HG02571 (cell line): ENCODE measurements around the gene RNF224.

Source experiments
- ATAC-seq: cut with Tn5 transposase; IDR thresholded peaks from one replicate; pipeline ENCODE4 v1.9.1; 2021; ENCODE audit warnings: mild to moderate bottlenecking, moderate library complexity; ENCODE audit not compliant: unreplicated experiment

The RNF224 gene

DNA sequence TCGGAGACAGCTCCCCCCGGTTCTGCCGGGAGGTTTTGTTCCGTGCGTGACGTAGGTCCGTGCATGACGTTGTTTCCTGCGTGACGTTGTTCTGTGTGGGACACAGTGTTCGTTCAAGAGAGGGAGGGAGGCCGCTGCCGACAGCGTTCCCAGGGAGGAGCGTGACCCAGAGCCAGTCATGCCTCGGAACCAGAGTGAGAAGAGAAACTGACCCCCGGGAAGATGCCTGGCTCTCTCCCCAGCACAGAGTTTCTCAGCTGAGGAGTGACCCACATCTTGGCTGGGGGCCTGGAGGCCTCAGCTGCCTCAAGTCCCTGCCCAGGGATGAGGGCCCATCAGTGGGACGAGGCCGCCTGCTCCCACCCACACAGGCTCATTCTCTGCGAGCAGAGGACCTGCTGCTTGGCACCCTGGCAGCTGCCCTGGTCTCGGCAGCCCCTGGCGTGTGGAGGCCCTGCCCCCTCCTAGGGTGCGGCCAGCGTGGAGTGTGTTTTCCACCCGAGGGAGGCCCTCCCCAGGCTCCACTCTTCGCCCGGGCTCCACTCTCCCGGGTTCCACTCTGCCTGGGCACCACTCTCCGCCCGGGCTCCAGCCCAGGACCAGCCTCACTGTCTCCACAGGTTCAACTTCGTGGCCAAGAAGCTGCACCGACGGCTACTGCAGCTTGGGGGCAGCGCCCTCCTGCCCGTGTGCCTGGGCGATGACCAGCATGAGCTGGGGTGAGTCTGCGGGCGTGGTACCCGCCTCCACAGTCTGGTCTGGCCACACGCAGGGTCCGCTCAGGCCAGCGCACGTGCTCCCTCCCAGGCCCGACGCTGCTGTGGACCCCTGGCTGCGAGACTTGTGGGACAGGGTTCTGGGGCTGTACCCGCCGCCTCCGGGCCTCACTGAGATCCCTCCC is 13.9 kb upstream of the RNF224 start:
- ATAC-seq, result no peak

DNA sequence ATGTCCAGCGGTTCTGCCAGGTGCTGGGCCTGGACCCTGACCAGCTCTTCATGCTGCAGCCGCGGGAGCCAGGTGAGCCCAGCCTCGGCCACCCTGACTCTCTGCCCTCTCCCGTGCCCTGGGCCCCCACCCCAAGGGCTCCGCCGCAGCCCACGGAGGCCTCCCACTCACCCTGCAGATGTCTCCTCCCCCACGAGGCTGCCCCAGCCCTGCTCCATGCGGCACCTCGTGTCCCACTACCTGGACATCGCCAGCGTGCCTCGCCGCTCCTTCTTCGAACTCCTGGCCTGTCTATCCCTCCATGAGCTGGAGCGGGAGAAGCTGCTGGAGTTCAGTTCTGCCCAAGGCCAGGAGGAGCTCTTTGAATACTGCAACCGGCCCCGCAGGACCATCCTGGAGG is 12.7 kb upstream of the RNF224 start:
- ATAC-seq, result no peak

DNA sequence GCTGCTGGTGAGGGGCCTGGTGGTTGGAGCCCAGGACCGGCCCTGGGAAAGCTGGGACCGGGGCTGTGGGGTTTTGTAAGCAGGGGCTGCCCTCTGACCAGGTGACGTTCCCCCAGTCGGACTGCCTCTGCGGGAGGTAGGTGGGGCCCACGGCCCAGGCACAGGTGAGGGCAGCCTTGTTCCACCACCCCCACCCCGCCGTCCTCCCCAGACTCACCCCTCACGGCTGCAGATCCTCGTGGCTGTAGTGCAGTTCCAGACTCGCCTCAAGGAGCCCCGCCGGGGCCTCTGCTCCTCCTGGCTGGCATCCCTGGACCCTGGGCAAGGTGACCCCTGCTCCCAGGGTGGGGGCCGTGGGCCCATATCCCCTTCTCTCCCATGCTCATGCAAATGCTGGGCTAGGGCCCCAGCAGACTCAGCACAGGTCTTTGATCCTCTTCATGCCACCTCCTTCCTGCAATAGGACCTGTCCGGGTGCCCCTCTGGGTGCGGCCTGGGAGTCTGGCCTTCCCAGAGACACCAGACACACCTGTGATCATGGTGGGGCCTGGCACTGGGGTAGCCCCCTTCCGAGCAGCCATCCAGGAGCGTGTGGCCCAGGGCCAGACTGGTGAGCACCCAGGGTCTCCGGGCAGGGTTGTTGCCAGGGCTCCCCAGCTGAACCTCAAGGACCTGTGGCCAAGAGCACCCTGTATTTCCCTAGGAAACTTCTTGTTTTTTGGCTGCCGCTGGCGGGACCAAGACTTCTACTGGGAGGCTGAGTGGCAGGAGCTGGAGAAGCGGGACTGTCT is 11.9 kb upstream of the RNF224 start:
- ATAC-seq, result no peak

DNA sequence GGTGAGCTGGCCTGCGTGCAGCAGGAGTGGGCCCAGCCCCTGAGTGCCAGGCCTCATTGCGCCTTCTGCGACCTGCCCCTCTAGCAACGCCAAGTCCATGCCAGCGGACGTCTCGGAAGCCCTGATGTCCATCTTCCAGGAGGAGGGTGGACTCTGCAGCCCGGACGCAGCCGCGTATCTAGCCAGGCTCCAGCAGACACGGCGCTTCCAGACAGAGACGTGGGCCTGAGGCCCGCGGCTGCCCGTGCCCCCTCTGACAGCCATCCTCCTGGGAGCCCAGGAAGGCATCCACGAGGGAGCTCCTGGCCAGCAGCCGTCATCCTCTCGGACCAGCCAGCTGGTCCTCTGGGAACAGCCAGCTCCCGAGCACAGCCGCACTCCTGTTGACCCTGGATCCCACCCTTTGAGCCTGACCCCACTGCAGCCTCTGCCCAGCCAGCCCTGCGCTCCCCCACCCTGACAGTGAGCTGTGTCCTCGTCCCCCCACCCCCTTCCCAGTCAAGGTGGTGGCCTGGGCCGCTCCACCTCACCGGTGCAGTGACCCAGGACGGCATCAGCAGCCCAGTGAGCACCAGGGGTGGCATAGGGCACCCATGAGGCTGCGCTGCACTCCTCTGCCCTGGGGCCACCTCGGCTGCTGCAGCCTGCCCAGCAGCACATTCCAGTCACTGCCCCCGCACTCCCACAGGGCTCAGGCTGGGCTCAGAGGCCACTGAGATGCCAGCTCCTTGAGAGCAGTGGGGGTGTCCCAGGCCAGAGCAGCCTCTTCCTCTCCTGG is 10.9 kb upstream of the RNF224 start:
- no peak for ATAC-seq

DNA sequence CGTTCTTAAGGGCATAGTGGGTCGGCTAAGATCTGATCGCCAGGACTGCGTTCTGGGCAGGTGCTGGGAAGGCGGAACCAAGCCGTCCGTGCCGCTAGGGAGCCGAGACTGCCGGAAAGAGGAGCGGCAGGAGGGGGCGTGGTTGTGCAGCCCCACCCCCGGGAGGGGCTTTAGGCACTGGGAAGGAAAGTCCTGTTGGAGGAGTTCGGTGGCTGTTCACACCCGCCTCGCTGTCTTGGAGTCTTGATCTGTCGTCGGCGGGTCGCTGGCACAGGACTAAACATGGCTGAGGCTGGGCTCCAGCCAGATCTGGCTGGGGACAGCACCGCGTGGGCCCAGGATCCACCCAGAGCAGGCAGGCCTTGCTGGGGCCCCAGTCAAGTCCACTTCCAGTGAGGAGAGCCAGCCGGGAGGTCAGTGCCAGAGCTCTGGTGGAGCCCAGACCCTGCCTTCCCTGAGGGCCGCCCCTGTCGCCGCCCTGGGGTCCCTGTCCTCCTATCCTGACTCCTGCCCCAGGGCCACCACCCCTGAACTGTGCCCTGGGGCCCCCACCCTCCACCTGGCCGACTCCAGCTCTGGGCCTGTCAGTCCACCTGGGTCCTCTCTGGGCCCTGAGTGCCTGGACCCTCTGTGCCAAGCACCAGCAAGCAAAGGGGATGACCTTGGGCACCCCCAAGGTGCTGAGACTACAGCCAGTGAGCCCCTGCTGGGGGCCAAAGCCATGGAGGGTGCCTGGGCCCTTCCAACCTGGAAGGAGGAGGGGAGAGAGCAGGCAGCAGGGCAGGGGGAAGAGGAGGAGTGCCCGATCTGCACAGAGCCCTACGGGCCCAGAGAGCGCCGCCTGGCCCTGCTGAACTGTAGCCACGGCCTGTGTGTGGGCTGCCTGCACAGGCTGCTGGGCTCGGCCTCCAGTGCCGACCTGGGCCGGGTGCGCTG is 9.8 kb upstream of the RNF224 start:
- ATAC-seq, result no peak

DNA sequence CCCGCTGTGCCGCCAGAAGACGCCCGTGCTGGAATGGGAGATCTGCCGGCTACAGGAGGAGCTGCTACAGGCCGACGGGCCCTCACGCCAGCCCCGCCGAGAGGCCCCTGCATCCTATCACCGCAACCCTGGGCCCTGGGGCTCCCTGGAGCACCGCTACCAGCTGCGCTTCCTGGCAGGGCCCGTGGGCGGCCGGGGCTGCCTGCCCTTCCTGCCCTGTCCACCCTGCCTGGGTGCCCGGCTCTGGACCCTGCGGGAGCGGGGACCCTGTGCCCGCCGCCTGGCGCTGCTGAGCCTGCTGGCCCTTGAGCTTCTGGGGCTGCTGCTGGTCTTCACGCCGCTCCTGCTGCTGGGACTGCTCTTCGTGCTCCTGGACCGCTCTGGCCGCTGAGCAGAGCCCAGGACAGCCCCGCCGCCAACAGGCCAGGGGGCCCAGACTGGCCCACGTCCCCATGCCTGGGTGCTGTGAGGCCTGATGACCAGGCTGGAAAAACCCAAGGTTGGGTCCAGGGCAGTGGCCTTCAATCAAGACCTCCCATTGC is 9.0 kb upstream of the RNF224 start:
- ATAC-seq, result no peak

DNA sequence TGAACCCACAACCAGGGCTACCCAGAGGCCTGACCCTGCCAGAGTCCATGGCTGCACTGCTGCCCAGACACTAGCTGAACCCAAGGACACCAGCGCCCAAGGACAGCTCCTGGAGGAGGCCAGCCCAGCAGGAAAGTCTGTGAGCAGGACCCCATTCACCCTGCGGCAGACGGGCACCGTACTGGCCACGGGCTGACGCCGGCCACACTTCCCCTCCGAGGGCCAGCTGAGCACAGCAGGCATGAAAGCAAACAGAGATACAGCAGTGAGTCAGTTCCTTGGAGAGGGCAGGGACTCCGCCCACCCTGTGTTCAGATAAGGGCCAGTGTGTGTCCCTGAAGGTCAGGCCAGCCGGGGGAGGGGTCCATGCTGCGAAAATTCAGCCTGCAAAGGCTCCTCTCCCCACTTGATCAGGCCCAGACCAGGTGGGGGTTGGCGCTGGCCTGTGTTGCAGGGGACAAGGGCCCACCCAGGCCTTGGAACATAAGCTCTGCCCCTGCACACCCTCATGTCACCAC is 8.5 kb upstream of the RNF224 start:
- ATAC-seq, result no peak

DNA sequence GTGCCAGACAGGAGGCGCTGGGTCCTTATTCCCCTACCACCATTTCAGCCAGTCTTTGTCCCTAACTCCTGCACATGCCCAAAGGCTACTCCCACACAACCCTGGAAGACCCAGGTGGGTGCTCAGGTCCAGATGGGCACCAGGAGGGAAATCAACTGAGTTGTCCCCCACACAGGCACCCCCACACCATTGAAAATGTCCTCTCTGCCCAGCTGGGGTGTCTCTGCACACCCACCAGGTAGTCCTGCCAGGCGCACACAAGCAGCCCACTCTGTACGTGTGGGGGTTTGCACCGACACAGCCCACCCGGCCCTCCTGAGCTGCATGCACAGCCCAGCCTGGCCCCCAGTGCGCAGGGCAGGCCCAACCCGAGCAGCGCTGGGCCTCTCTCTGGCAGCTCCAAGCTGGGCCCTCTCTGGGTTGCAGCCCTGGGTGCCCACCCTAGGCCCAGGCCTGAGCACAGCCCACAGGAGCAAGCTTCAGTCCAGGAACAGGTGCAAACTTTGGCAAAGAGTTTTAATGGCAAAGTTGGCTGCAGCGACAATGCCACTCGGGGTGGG is 7.5 kb upstream of the RNF224 start:
- ATAC-seq, result no peak

DNA sequence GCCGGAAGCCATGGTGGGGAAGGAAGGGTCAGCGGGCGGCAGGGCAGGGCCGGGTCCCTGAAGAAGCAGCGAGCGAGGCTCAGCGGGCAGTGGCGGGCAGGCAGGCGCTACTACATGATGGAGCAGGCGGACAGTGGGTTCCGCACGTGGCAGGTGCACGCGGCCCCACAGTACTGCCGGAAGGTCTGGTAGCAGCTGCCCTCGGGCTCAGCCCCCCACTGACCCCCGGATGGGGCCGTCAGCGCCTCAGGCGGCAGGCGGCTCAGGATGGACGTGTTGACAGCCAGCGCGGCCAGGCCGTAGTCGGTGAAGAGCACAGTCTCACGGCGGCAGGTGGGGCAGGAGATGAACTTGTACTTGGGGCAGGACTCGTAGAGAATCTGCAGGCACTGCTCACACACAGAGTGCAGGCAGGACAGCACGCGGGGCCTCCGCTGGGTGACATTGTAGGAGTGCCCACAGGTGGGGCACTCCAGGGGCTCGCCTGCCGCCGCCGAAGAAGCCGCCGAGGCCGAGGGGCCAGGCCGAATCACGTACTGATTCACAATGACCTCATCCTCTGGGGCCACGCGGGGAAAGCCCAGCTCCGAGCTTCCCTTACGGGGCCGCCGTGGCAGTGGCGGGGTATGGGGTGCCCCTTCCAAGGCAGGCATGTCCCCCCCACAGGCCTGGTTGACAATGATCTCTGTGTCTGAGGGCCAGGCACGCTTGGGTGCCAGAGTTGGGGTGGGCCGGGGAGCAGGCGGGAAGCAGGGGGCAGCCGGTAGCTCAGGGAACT is 6.8 kb upstream of the RNF224 start:
- no peak for ATAC-seq

DNA sequence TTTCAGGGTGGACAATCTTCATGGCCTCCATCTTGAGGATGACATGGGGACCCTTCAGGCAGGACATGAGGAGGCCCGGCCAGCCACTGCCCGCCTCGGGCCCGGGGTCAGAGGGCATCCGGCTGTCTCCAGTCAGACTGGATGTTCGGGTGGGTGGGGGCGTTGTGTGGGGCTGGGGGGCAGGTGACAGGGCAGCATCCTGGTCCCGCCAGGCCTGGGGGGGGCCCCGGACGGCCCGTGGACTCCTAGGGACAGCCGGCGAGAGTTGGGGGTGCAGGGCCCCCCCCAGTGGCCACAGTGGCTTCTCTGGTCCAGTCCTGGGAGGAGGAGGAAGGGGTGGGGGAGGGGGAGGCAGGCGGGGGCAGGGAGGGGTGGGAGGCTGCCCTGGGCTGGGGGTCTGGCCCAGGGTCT is 6.2 kb upstream of the RNF224 start:
- ATAC-seq, result no peak

DNA sequence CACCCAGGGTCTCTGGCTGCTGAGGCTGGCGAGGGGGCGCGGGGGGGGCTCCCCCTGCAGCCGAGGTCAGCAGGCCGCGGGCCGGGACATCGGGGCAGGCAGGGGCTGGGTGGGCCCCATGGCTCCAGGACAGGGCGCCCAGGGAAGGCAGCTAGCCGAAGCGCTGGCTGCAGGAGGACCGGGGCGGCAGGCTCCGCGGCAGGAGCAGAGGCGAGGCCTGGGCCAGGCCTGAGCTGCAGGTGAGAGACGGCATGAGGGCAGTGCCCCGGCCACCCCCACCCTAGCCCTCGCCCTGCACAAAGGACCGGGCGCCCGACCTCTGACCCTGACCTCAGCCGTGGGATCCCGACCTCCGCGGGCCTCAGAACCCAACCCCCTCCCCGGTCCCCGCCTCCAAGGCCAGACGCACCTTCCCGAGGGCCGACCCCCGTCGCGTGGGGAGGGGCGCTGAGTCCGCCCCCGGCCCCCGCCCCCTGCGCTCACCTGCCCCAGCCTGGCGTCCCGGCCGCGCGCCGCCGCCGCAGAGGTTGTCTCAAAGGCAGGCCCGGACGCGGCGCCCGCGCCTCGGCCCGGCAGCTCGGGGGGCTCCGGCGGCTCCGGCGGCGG is 5.7 kb upstream of the RNF224 start:
- no peak for ATAC-seq

DNA sequence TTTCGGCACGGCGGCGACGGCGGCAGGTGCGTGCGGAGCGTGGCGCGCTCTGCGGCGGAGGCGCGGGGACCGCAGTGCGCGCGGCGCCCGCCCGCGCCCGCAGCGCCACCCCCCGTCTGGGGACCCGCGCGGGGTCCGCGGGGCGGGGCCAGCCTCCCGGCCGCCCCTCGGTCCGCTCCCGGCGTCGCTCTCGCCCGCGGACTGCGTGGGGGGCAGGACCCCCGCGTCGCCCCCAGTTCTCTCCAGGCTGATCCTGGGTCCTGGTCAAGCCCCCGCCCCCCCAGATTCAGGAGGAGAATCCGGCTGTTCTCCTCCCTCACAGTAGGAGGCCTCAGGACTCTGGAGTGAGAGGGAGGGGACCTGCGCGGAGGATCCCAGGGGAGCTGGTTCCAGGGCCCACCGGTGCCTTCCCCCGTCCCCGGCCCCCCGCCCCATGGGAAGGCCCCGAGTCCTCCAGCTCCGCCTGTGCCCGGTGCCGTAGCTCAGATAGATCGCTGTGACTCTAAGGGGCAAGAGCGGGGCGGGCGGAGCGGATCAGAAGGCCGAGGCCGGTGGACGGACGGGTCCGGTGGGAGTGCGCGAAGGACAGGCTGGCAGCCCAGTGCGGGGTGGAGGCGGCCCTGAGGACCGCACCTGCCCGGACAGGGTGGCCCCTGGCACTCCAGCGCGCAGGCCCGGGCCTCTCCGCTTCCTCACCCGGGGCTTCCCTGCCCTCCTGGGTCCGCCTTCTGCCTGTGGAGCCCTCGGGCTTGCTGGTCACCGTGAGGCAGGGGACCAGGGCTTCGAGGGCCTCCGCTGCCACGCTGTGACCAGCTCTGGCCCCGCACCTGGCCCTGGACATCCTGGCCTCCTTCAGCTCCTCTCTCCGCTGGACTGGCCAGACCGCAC is 4.9 kb upstream of the RNF224 start, which contains the start of gene RNF208:
RNF208 (minus strand) TSS at position 51 of the 888 bp plus-strand sequence. CDS start 1,028 bp downstream, outside the sequence.
- peak; percentile 1 for ATAC-seq

DNA sequence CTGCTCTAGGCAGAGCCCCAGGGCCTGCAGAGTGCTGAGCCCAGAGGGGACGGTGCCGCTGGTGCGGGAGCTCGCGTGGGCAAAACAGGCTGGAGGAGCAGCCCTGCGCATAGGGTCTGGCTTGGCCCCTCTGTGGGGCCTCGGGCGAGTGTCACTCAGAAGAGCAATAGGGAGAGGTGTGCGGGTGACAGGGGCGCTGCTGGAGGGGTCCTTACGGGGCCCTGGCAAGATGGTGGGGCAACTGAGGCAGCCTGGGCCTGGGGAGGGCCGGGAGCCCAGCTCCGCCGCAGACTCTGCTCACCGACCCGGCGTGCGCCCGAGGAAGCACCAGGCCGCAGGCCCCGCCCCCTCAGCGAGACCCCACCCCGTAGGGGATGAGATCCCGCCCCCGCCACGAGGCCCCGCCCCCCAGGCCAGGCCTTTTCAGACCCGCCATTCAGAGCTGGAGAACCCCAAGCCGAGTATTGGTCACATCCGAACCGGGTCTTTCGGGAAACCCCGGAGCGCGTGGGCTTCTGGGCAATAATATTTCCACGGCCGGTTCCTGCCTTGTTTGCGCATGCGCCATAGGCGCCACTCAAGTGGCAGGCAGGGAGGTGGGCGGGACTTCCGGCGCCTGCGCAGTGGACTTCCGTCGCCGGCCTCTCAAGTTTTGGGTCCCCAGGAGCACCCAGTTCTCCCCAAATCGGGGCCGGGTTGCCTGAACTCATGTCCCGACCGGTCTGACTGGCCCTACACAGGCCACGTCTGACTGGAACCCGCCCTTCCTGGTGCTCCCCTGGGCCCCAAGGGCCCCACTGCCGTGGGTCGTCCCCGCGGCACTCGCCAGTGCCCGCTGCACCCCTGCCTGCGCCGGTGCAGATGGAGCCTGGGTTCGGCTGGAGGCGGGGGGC is 4.0 kb upstream of the RNF224 start:
- ATAC-seq, result peak; percentile 60

DNA sequence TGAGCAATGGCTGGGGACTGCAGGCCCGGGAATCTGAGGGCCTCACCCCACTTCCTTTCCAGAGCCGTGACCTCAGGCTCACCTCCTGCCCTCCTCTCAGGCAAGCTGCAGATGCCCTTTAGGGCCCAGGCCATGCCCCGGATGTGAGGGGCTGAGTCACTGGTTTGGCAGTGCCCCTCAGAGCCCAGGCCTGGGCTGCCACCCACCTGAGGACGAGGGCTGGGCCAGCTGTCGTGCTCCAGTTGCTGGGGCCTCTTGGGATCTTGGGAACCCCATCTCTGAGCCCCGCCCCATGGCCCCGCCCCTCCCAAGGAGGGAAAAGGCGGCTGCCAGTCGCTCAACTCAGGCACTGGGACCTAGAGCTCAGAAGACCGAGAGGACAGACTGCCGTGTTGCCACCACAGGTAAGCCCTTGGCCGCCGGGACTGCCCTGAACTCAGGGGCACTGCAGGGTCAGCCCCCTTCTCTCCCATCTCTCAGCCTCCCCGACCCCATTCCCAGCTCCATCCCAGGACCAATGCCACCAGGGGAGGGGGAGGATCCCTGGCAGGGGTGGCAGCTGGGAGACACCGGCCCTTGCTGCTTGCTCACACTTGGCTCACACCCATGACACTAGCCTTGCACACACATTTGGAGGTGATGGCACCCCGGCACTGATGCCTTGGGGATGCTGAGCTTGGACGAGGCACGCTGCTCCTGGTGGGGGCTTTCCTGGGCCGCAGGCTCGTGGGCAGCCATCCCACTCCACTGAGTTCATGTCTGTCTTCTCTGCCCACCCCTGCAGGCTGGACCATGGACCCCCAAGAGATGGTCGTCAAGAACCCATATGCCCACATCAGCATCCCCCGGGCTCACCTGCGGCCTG is 2.2 kb upstream of the RNF224 start, which contains the start of gene CYSRT1:
CYSRT1 (plus strand) TSS at position 345 of the 865 bp plus-strand sequence; CDS start at position 793, 448 bp downstream.
- no peak for ATAC-seq
